Hematopoietic multipotent progenitor cell treated with erythropoietin and hydrocortisone succinate and interleukin-3 and kit ligand, for 17 days (in vitro differentiated cells): ENCODE measurements around the gene CD300LF.
A peak's percentile ranks its signal among the peaks of the same experiment; 100 is the strongest.

Experiments
- DNase-seq: peaks from one replicate; pipeline ENCODE4 v3.0.0-alpha.2; 2015; ENCODE audit warnings: low spot score

CD300LF gene

DNA sequence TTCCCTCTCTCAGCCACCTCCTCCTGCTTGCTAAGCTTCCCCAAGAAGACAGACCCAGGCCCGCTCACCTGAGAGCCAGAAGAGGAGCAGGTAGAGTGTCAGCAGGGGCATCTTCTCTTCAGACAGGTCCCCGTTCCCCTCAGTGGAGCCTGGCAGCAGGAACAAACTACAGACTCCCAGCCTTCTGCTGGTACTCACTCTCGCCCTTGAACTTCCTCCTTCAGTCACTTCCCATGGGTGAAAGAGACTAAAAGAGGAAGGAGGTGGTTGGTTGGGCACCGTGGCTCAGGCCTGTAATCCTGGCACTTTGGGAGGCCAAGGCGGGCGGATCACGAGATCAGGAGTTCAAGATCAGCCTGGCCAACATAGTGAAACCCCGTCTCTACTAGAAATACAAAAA lies at the start of gene CD300LF:
CD300LF (minus strand) TSS at position 168 of the 400 bp plus-strand sequence; CDS start at position 111, 57 bp downstream.
- no peak for DNase-seq

DNA sequence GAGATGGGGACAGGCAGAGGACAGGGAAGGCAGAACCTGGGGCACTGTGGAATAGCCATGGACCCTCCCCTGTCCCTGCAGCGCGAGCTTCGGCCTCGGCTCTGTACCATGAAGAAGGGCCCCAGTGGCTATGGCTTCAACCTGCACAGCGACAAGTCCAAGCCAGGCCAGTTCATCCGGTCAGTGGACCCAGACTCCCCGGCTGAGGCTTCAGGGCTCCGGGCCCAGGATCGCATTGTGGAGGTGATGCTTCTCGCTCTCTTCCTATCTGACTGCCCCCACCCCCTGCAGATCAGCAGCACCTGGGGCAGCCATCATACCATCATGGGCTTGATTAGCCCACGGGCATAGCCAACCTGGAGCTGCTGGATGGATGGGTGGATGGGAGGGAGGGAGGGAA lies 49.2 kb upstream of the CD300LF start:
- no peak for DNase-seq

DNA sequence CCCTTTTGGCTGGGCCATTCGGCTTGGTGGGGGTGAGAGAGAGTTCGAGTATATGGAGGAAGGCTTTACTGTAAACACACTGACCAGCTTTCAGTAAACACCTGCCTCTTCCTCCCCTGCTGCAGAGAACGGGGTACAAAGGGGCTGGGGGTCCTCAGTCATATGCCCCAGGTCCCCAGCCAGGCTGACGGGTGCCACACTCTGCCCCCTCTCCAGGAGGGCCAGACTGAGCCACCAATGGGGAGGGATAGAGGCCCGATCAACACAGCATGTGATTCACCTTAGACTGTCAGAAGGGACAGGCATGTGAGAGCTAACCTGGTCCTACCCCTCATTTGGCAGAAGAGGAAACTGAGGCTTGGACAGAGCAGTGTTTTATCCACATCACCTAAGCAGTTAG lies 48.7 kb upstream of the CD300LF start:
- DNase-seq: no peak

DNA sequence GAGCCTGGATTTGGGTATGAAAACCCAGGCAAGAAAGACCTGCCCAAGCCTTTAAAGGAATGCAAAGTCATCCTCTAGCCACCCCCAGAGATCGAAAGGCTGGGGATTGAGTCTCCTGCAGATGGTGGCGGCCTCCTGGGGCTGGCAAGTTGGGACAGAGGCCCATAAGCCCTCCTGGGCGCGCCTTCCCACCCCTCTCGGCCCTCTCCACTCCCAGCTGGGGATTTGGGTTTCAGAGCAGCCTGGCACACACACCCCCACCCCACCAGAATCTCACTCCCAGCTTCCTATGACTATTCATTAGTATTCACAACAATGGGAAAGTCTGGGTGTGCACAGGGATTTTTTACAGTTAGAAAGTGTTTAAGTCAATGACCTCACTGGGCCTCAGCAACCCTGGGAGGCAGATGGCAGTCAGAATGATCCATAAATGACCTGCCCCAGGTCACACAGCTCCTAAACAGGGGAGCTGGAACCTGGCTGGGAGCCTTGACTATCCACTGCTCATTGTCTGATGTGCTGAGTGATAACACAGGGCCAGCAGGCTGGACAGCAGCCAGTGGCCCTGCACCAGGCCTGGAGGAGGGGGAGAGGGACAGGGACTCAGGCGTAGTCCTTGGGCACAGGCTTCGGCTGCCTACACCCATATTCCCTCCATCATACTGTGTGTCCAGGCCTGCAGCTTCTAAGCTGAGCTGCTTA lies 47.8 kb upstream of the CD300LF start:
- DNase-seq: no peak

DNA sequence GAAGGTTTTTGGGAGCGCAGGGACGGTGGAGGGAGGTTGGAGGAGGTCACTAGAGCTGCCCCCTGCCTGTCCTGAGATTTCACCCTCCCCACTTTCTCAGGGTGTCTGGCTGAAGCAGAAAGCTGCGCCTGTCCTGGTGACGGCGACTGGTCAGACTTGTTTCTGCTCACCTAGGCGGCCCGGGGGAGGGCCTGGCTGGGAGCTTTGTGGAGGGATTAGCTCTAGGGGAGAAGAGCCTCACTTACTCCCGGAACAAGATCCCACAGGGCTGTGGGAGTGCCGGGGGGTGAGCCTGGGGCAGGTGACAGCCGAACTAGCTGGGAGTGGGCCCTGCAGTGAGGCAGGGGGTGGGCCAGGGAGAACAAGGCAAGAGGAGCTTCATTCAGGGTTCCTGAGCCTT lies 47.2 kb upstream of the CD300LF start:
- no peak for DNase-seq

DNA sequence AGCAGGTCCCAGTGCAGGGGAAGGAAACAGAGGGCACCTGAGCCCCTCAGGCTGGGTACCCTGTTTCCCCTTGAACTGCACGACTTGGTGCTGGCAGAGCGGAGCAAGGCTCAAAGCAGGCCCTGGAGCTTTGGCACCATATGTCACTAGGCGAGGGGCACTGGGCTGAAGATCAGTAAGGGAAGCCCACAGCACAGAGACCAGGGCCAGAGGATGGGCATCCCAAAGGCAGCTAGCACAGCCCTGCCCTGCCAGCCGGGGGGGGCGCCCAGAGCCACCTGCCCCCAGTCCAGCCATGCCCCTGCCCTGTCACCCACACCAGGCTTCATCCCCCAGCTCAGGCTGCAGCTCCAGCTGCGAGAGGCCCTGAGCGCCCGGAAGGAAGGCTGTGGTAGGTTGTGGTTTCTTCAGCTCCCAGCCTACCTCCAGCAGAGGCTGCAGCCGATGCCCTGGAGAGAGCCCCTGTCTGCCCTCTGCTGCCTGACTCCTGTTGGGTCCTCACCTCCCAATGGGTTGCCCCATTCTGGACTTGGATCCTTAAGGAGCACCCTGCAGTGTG lies 46.6 kb upstream of the CD300LF start:
- DNase-seq: no peak

DNA sequence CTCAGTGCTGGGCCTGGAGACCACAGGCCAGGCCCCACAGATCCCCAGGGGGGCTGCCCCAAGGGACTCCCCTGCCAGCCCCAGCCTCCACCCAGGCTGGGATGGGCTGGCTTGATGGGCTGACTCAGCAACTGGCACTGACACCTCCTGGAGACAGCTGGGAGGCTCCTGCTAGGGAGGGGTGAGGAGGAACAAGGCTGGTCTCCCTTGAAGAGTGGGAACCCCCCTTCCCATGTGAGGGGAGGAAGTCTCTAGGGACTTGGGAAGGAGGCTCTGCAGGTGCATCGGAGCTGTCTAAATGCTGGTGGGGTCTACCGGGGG lies 46.1 kb upstream of the CD300LF start:
- DNase-seq: peak; percentile 62

DNA sequence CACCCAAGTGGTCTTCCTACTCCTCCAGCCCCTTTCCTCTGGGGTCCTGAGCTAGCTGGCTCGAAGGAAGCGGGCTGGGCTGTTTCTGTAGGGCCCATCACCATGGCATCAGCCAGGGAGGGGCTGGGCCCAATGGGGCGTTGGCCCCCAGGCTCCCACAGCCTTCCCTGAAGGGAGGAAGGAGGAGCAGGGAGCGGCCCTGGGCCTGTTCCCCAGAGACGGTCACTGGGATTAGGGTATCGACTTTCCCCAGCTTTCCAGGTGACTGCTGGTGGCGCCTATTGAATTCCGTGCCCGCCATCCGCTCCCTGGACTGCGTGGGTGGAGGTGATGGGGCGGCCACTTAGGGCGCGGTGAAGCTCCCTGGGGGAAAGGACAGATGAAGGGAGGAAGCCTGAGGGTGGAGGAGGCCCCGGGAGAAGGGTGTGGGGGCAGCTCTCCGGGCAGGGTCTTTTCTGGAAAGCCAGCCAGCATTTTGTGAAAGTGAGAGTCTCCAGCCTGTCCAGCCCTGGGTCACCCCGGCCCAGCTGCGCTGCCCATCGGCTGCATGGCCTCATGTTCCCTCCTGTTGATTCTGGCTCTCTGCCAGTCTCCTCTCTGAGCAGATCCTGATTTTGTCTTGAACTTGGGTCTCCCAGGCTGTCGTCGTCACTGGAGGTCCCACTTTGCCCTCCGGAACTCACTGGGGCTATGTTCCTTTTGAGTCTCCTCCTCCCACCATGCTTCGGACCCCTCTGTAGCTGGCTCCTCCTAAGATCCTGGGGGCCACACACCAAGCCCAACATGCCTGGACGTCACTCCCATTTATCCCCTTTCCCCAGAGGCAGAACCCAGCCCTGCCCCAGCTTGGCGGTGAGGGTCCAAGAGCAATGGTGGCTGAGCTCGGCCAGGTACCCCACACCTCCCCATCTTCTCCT lies 45.5 kb upstream of the CD300LF start:
- no peak for DNase-seq

DNA sequence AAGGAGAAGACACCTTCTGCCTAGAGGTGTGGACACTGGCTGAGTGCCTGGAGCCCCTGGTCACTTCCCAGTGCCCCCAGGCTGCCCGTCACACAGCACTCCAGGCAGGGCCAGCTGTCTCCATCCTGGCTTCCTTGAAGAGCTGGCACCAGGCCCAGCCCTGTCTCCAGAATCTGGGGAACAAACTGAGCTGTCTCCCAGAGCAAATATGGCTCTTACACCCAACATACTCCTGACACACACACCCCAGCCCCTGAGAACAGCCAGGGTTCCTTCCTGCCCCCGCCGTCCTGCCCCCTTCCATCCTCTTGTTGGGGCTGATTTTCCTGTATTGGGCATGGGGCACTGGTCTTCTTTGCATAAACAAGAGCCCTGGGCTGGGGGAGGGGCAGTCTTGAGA lies 44.8 kb upstream of the CD300LF start:
- DNase-seq: no peak

DNA sequence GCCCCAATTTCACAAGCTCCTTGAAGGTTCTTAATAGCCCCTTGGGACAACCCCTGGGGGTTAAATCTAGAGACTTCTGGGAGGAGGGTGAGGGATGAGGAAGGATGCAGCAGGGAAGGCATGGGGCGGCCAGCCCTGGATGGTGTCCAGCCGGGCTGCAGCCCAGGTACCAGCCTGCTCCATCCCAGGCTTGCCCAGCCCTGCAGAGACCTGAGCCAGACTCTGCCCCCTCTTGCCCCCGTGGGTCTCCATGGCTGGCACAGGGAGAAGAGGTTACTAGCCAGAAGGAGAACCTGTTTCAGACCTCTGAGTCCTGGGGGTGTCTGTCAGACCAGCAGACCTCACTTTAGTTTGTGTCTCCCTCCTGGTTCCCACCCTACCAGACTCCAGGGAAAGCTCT lies 44.2 kb upstream of the CD300LF start:
- DNase-seq: no peak

DNA sequence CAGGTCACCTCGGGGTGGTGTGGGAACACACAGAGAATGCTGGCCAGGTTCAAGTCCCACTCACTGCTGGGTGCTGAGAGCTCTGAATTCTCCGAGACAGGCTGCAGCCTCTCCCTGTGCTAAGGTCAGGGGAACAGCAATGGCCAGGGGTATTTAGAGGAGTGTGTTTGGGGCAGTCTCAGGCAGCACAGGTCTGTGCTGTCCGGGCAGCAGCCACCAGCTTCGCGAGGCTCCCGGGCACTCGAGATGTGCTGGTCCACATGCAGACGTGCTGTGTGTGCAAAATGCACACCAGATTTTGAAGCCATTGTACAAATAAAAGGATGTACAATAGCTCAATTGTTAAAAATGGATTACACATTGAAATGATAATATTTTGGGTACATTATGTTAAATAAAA lies 42.8 kb upstream of the CD300LF start:
- no peak for DNase-seq

DNA sequence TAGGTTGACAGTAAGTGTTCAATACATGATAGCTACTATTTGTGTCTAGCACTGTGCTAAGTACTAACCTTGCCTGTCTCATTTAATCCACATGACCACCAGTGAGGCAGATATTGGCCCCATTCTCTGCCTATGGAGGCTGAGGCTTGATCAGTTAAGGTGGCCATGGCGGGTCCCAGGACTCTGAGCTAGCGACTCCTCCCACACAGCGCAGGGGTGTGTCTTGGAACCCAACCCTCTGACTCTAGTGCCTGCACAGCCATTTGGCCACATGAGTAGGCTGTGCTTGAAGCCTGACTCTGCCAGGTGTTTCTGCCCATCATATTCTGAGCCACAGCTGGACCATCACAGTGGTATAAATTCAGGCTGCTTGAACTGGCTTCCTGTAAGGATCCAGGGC lies 42.1 kb upstream of the CD300LF start:
- DNase-seq: peak; percentile 65

DNA sequence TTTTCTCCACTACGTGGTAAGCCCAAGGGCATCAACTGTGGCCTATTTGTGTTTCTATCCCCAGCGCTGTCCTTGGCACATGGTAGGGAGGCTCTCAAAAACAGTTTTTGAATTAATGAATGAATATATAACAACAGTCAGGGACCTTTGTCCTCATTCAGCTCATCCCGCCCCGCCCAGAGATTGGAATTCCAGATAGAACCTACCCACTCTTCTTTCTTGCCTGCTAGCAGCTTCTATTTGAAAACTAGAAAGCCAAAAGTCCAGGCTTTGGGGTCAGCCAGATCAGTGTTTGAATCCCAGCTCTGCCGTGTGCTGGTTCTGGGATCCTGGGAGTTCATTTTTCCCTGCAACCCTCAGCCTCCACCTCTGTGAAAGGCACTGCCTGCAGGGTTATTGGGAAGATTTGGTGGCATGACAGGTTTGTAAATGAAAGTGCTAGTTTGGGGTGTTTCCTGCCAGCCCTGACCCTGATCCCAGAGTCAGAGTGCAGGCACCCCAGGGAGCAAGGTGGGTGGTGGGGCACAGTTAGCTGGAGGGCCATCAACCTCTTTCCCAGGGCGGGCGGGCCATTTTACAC lies 40.2 kb upstream of the CD300LF start:
- DNase-seq: no peak

DNA sequence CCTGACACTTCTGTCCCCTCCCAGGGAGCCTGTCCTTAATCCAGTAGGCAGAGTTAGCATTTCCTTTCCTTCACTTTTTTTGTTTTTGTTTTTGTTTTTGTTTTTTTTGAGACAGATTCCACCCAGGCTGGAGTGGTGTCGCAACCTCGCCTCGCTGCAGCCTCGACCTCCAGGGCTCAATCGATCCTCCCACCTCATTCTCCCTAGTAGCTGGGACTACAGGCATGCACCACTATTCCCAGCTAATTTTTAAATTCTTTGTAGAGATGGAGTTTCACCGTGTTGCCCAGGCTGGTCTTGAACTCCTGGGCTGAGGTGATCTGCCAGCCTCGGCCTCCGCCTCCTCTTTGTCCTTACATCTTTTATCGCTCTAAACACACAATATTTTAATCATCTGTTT lies 39.7 kb upstream of the CD300LF start:
- no peak for DNase-seq

DNA sequence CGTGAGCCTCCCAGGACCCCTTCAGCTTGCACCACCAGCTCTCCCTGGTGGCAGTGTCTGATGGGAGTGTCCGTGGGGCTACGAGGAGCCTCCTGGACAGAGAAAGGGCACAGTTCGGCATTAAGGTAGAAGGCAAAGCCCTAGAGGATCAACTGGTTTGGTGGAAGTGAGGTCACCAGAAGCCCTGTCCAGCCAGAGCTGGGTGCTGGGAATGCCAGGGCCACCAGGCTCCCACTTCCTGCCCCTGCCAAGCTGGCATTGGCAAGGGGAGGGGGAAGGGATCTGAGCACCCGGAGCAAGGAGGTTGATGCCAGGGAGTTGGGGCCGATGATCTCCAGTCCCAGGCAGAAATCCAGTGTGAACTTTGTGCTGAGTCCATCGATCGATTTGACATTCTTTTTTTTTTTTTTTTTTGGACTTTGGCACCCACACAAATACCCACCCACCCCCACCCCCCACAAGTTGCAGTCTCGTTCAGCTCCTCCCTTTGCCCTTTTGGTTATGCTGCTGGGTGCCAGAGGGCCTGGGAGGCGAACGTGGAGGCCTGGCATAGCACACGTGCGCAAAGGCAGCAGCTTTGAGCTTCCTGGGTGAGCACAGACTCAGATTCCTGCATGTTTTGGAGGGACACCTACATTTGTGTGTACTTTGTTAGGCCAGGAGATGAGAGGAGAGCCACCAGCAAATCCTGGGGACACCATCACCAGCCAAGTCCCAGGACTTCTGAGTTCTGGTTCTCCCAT lies 37.8 kb upstream of the CD300LF start:
- DNase-seq: no peak

DNA sequence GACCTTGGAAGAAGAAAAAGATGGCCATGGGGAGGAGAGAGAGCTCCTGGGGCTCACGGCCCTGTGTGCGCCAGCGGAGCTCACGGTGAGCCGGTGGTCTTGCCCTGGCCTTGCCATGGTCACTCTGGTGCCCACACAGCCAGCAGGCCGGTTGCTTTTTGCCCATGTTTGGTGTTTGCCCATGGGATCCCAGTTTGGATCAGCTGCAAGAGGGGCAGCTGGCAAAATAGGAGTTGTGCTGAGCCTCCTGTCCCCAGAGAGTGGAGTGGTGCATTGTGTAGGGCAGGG lies 37.3 kb upstream of the CD300LF start:
- DNase-seq: no peak

DNA sequence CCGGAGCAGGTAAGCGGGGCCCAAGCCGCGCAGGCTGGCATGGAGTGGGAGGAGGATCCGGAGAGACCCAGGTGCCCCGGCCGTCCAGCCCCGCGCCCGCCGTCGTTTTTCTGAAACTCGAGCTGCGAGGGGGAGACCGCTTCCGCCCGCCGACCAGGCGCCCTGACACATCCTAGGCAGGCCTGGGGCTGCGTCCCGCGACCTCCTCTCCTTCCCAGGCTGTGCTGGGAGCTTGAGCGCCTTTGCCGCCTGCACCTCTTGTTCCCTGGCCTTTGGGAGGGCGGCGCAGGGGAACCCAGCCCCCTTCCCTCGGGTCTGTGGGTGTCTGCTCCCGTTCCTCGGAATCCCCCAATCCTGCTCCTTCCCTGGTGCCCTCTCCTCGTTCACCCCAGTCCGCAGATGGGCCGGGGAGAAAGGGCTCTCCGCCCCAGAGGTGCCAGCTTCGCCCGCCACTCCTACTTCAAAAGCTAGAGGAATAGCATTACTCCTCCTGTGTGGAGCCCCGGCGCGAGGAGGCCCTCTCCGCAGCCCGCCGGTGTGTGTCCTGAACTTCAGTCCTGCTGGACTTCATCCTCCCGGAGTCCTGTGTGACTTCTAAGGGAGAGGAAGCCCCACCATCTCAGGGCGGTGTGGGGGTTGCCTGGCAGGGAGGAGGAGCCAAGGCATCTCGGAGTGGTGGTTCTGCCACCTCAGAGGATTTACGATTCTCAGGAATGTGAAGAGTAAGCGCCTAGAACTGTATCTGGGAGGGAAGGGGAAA lies 36.7 kb upstream of the CD300LF start:
- no peak for DNase-seq

DNA sequence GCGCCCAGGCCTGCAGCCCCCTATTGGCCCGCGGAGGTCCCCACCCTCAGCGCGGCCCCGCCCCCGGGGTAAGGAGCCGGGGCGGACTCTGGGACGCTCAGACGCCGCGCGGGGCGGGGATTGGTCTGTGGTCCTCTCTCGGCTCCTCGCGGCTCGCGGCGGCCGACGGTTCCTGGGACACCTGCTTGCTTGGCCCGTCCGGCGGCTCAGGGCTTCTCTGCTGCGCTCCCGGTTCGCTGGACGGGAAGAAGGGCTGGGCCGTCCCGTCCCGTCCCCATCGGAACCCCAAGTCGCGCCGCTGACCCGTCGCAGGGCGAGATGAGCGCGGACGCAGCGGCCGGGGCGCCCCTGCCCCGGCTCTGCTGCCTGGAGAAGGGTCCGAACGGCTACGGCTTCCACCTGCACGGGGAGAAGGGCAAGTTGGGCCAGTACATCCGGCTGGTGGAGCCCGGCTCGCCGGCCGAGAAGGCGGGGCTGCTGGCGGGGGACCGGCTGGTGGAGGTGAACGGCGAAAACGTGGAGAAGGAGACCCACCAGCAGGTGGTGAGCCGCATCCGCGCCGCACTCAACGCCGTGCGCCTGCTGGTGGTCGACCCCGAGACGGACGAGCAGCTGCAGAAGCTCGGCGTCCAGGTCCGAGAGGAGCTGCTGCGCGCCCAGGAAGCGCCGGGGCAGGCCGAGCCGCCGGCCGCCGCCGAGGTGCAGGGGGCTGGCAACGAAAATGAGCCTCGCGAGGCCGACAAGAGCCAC lies 36.0 kb upstream of the CD300LF start, which contains the start of gene NHERF1:
NHERF1 (plus strand) TSS at position 100 of the 750 bp plus-strand sequence; CDS start at position 319, 219 bp downstream.
- DNase-seq: peak; percentile 95

DNA sequence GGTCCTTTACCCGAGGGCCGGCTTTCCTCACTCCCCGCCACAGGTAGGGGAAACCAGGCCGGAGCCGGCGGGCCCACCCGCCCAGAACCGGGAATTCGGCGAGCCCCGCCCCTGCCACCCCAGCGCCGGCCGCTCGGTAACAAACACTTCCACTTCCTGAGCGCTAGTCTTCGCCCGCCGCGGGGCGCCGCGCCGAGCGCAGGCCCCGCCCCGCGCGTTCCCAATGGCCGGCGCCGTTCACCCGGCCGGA lies 35.5 kb upstream of the CD300LF start:
- DNase-seq: no peak

DNA sequence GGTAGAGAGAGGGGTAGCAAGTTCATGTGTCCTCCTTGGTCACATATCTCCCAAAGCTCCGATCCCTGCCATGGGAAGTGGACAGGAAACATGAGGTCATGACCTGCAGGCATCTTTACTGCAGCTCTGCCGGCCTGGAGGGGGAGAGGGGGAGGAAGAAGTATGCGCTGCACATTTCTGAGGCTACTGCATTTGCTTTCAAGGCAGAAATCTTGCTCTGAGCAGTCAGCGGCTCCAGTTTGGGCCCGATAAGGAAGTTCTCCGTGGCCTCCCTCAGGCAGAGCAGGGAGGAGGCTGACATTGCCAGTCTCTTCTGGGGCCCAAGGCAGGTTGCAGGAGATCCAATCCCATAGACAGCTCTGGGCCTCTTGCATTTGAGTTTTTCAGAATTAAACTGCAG lies 34.2 kb upstream of the CD300LF start:
- peak; percentile 26 for DNase-seq

DNA sequence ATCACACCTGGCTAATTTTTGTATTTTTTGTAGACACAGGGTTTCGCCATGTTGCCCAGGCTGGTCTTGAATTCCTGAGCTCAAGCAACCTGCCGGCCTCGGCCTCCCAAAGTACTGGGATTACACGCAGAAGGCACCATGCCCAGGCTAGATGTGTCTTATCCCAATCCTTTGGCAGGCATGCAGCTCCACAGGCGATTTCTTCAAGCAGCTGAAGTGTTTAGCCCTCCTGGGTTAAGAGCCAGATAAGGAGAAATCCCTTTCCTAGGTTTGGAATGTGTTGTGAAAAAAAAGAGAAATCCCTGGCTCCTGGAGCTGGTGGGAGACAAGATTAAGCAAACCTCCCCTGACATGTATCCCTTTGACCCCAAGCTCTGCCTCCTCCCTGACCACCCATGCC lies 33.7 kb upstream of the CD300LF start:
- no peak for DNase-seq
